Measurements from ENCODE around the gene RAB18.
A peak's percentile ranks its signal among the peaks of the same experiment; 100 is the strongest.

RAB18 gene

DNA sequence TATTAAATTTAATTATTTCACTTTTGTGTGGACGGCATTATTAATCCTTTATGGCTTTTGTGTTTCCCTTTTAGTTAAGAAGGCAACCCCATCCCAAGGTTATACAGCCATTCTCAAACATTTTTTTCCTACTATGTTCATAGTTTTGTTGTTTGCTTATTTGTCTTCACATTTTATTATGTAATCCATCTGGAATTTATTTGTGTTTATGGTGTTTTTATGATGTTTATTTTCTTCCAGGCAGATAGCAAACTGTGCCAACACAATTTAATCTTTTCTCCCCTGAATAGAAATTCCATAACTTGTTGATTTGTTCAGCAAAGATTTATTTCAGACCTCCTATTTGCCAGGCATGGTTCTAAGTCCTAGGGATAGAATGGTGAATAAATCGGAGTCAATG lies 42.9 kb downstream of the RAB18 start:
- no peaks in the 10 kb centered on the region for H3K27me3 ChIP-seq
- intact Hi-C loops (cut with DNase I; ENCODE audit: low total_unique reads) = no loop called here
- H3K27ac ChIP-seq = no peak overlapping the region
- DNase-seq = no peak
- H3K36me3 ChIP-seq = peaks cover 10 to 31% (median 15%) of the 10 kb centered on the region in 3 donors
- TF ChIP-seq, protein P1, sequence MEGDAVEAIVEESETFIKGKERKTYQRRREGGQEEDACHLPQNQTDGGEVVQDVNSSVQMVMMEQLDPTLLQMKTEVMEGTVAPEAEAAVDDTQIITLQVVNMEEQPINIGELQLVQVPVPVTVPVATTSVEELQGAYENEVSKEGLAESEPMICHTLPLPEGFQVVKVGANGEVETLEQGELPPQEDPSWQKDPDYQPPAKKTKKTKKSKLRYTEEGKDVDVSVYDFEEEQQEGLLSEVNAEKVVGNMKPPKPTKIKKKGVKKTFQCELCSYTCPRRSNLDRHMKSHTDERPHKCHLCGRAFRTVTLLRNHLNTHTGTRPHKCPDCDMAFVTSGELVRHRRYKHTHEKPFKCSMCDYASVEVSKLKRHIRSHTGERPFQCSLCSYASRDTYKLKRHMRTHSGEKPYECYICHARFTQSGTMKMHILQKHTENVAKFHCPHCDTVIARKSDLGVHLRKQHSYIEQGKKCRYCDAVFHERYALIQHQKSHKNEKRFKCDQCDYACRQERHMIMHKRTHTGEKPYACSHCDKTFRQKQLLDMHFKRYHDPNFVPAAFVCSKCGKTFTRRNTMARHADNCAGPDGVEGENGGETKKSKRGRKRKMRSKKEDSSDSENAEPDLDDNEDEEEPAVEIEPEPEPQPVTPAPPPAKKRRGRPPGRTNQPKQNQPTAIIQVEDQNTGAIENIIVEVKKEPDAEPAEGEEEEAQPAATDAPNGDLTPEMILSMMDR (IDR thresholded peaks at IDR 0.05) = no peak
- no peaks in the 10 kb centered on the region for H3K9me3 ChIP-seq
- no peak overlapping the region for H3K4me3 ChIP-seq
- H3K4me1 ChIP-seq = peaks cover 0 to 9% (median 1%) of the 10 kb centered on the region in 4 donors

DNA sequence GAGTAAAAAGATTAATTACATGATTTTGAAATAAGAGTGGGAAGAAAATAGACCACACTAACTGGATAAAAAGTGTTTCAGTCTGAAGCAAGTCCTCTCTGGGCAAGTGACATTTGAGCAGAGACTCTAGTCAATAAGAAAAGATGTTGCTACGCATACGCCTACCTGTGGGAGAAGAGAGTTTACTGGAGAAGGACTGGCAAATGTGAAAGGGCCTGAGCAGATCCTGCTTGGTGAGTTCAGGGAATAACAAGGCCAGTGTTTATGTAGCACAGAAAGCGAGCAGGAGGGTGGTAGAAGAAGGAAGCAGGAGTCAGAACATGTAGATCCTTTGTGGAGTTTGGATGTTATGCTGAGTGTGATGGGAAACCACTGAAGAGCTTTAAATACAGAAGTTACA lies 43.4 kb downstream of the RAB18 start:
- Histone ChIP-seq H3K9me3 (no peaks in the 10 kb centered on the region), H3K27me3 (no peaks in the 10 kb centered on the region), H3K27ac (no peak overlapping the region), H3K4me1 (peaks cover 0 to 9% (median 1%) of the 10 kb centered on the region in 4 donors), H3K4me3 (no peak overlapping the region), H3K36me3 (peaks cover 10 to 28% (median 11%) of the 10 kb centered on the region in 3 donors)
- intact Hi-C loops (cut with DNase I; ENCODE audit: low total_unique reads) = no loop called here
- TF ChIP-seq, protein P1 (IDR thresholded peaks at IDR 0.05) = no peak
- no peak for DNase-seq

DNA sequence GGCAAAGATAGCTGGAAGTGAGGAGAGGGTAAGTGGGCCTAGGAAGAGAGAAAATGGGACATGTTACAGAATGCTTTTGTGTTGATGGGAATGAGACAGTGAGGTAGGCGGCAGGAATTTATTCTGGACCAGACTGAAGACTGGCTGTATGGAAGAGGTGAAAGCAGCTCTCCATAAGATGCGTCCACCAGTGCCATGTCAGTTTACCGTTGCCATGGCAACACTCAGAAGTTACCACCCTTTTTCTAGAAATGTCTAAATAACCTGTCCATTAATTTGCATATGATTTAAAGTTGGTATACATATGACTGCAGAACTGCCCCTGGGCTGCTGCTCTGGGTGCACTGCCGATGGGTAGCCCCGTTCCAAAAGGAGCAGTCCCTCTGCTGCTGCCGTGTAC lies 46.7 kb downstream of the RAB18 start:
- Histone ChIP-seq H3K36me3 (peaks cover 0 to 9% (median 2%) of the 10 kb centered on the region in 3 donors), H3K9me3 (no peaks in the 10 kb centered on the region), H3K27ac (no peak overlapping the region), H3K4me3 (no peak overlapping the region), H3K4me1 (peaks cover 0 to 9% (median 1%) of the 10 kb centered on the region in 4 donors), H3K27me3 (no peaks in the 10 kb centered on the region)
- TF ChIP-seq, protein P1 (IDR thresholded peaks at IDR 0.05) = no peak
- DNase-seq = no peak
- intact Hi-C loops (cut with DNase I; ENCODE audit: low total_unique reads) = loop anchor here (10.0 kb wide), 2 partner anchors 164 to 694 kb away; no protein-coding TSS in a partner anchor

DNA sequence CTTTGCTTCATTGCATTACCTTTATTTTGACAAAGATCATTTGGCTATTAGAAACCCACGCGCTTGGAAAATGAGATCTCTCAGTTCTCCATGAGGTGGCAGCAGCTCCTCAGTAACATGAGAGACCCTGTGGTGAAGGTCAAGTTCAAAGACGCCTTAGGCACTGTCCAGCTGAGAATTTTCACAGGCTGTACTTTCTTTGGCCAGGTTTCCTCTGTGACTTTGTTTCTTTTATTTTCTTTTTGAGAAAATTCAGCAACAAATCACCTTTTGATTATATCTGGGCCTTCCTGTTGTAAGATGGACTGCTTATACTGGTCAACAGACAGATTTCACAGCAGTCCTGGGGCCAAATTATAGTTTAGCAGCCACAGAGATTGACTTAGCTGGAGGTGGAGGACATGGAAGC lies 54.5 kb downstream of the RAB18 start:
- DNase-seq = no peak
- Histone ChIP-seq H3K4me3 (no peak overlapping the region), H3K36me3 (no peaks in the 10 kb centered on the region), H3K27ac (no peak overlapping the region), H3K9me3 (no peaks in the 10 kb centered on the region), H3K4me1 (no peaks in the 10 kb centered on the region), H3K27me3 (no peaks in the 10 kb centered on the region)
- TF ChIP-seq, protein P1 (IDR thresholded peaks at IDR 0.05) = peak; percentile 77 to 85
- intact Hi-C loops (cut with DNase I; ENCODE audit: low total_unique reads) = loop anchor here (2.0 to 10.0 kb wide), 3 partner anchors 98 to 686 kb away; no protein-coding TSS in a partner anchor

DNA sequence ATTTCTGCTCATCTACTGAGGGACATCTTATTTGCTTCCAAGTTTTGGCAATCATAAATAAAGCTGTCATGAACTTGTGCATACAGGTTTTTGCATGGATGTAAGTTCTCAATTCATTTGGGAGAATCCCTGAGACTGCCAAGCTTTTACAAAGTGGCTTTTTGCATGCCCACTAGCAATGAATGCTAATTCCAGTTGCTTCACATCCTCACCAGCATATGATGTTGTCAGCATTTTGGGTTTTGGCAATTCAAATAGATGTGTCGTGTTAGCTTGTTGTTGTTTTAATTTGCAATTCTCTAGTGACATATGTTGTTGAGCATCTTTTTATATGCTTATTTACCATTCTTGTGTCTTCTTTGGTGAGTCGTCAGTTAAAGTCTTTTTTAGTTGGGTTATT lies 57.2 kb downstream of the RAB18 start:
- Histone ChIP-seq H3K9me3 (no peaks in the 10 kb centered on the region), H3K4me3 (no peak overlapping the region), H3K27ac (no peak overlapping the region), H3K27me3 (no peaks in the 10 kb centered on the region), H3K36me3 (no peaks in the 10 kb centered on the region), H3K4me1 (no peaks in the 10 kb centered on the region)
- intact Hi-C loops (cut with DNase I; ENCODE audit: low total_unique reads) = no loop called here
- TF ChIP-seq, protein P1 (IDR thresholded peaks at IDR 0.05) = no peak
- no peak for DNase-seq

DNA sequence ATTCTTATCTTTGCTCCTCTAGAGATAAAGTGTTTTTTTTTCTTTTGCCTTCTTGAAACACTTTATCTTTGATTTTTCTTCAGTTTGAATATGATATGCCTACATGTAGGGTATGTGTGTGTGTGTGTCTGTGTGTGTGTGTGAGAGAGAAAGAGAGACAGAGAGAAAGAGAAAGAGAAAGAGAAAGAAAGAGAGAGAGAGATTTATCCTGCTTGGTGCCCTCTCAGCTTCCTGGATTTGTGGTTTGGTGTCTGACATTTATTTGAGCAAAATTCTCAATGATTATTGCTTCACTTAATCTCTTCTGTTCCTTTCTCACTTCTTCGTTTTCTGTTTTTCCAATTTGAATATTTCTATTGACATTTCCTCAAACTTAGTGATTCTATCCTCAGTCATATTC lies 60.3 kb downstream of the RAB18 start:
- intact Hi-C loops (cut with DNase I; ENCODE audit: low total_unique reads) = no loop called here
- H3K4me1 ChIP-seq = no peaks in the 10 kb centered on the region
- TF ChIP-seq, protein P1 (IDR thresholded peaks at IDR 0.05) = no peak
- H3K9me3 ChIP-seq = no peaks in the 10 kb centered on the region
- no peak for DNase-seq
- no peaks in the 10 kb centered on the region for H3K27me3 ChIP-seq
- no peak overlapping the region for H3K27ac ChIP-seq
- H3K36me3 ChIP-seq = no peaks in the 10 kb centered on the region
- H3K4me3 ChIP-seq = no peak overlapping the region

All from tibial artery (tissue), 4 donors.